Right lobe of liver (tissue), 6 donors: ENCODE data around the gene MUC4. TPM values are rescaled to one million over a fixed set of nuclear protein-coding genes. Genes with fewer than 3 reads are reported as not detected.

Experiments
- ATAC-seq, 4 donors: fragments of 200-7000 bp; cut with Tn5 transposase; one replicate each; pipeline ENCODE4 v1.9.1; 2020; ENCODE audit warnings: mild to moderate bottlenecking in 4 of 4, moderate library complexity in 4 of 4
- DNase-seq, 3 donors: peaks; one replicate each; pipeline ENCODE4 v3.0.0-alpha.2; 2020
- H3K27ac ChIP-seq, 3 donors: fragments of 200-600 bp; one replicate each; pipeline ENCODE4 v1.8.0; 2022
- H3K27me3 ChIP-seq, 2 donors: fragments of 200-600 bp; one replicate each; pipeline ENCODE4 v1.8.0; 2022
- H3K36me3 ChIP-seq, 4 donors: fragments of 200-600 bp; sonication (generic) in 1 of 4; one replicate each; pipeline versions ENCODE4 v1.5.1 to v1.8.0; 2017 to 2022; ENCODE audit warnings: control low read depth in 1 of 4
- H3K4me1 ChIP-seq, 4 donors: fragments of 200-600 bp; sonication (generic) in 1 of 4; one replicate each; pipeline versions ENCODE4 v1.5.1 to v1.8.0; 2017 to 2022; ENCODE audit warnings: control low read depth in 1 of 4
- H3K4me3 ChIP-seq, 3 donors: fragments of 200-600 bp; one replicate each; pipeline ENCODE4 v1.8.0; 2022
- H3K9me3 ChIP-seq, 4 donors: fragments of 200-600 bp; sonication (generic) in 1 of 4; one replicate each; pipeline versions ENCODE4 v1.5.1 to v1.8.0; 2017 to 2022; ENCODE audit warnings: control low read depth in 1 of 4
- POLR2A ChIP-seq: fragments of 450-650 bp; IDR thresholded peaks from one replicate; pipeline ENCODE4 v1.6.1; 2017; ENCODE audit warnings: antibody characterized with exemption, mild to moderate bottlenecking
- WGBS: methylation state at CpG from one replicate; pipeline ENCODE4 v1.1.6; 2018; ENCODE audit warnings: low coverage, low lambda C conversion rate; ENCODE audit not compliant: insufficient coverage; ENCODE audit errors: missing lambda C conversion rate; 5-methylcytosine and 5-hydroxymethylcytosine counted together
- intact Hi-C, 2 donors: fragments of 100-400 bp; cut with DNase I; formaldehyde crosslinking; loops; one replicate each; pipeline versions ENCODE4 v1.11.2 to v1.14.1; 2022
- total RNA-seq, 6 experiments: library from RNA; depleted of rRNA in 2 of 6; stranded (reverse); fragments of >200 nt in 2 of 6; fragmentation: NEBNext Ultra II Directional in 3 of 6; extraction: Animal tissue kit (Norgen Biotek cat#: 25700) in 3 of 6; gene quantifications; one replicate each; pipeline versions ENCODE4 v1.1.0 to v1.2.4, GENCODE V29; 2016 to 2023
- TF ChIP-seq, protein P1 (sequence below), 4 donors: fragments of 200-600 bp in 3 of 4; fragments of 450-650 bp in 1 of 4; IDR thresholded peaks; one replicate each; pipeline versions ENCODE4 v1.5.1 to v1.8.0; 2016 to 2022; ENCODE audit warnings: antibody characterized with exemption in 4 of 4, mild to moderate bottlenecking in 2 of 4
- donor health status: DM: no; HTN: yes; CAD: no.
- donor health status: DM: no; HTN: no; CAD: no.
- donor health status: DM: no; HTN: no; CAD: no.
- donor health status: DM: no; HTN: yes; CAD: no.
- donor health status: DM: no; HTN: yes; CAD: no.

The MUC4 gene
- total RNA-seq, 6 experiments from 2014 or later = 0.07 to 0.20 TPM; not detected in 4

- ATAC-seq = no peak
These were observed 103.7 kb downstream of the MUC4 start for GRCh38 chr3:195708061-195708460.

DNA sequence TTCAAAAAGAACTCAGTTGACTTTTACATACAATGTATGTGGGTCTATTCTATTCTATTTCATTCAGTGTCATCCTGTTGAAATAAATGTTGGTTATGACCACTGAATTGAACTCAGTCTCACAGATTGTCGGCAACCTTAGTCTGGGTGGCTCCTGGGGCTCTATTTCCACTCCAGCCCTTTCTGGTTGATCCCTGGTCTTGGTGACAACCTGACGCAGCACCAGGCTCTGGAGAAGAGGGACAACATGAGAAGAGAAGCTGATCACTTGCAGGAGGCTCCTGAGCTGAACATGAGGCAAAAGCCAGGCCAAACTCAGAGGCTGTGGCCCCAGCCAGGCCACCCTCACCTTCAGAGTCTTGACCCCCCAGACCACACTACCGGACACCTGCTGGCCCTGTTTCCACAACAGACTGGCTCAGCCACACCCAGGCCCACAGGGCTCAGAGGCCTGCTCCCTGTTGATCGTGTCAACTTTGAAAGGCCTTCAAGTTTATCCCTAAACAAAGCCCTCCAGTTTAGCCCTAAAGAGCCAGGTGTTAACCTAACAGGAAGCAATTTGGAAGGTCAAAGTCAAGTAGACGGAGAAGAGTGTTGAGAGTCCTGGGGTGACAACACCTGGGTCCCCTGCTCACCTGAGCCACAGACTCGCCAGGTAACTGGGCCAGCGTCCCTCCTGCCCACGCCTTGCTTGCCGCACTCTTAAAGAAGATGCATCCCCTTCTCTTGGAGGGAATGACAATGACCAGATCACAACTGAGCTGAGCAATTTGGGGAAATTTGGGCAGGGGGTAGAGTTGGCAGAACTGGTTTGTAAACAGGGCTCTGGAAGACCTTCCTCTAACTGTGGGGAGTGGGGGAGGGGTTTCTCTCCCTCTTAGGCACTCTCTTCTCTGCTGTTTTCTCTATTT is 106.4 kb downstream of the MUC4 start:
- no peak overlapping the region for H3K27ac ChIP-seq
- no peaks in the 10 kb centered on the region for H3K9me3 ChIP-seq
- peak; percentile 8 to 39 (median 20) for ATAC-seq
- WGBS = 82% methylated on average over 5 of the region's 9 CpGs
- intact Hi-C loops = no loop called here
- H3K36me3 ChIP-seq = peaks cover 0 to 8% (median 0%) of the 10 kb centered on the region in 4 donors
- no peak for DNase-seq
- no peaks in the 10 kb centered on the region for H3K27me3 ChIP-seq
- no peaks in the 10 kb centered on the region for H3K4me1 ChIP-seq
- no peak overlapping the region for H3K4me3 ChIP-seq
- TF ChIP-seq, protein P1, sequence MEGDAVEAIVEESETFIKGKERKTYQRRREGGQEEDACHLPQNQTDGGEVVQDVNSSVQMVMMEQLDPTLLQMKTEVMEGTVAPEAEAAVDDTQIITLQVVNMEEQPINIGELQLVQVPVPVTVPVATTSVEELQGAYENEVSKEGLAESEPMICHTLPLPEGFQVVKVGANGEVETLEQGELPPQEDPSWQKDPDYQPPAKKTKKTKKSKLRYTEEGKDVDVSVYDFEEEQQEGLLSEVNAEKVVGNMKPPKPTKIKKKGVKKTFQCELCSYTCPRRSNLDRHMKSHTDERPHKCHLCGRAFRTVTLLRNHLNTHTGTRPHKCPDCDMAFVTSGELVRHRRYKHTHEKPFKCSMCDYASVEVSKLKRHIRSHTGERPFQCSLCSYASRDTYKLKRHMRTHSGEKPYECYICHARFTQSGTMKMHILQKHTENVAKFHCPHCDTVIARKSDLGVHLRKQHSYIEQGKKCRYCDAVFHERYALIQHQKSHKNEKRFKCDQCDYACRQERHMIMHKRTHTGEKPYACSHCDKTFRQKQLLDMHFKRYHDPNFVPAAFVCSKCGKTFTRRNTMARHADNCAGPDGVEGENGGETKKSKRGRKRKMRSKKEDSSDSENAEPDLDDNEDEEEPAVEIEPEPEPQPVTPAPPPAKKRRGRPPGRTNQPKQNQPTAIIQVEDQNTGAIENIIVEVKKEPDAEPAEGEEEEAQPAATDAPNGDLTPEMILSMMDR (IDR thresholded peaks at IDR 0.05) = no peak
- TF ChIP-seq POLR2A = no peak

More at GRCh38 chr3:195708061-195708460, 103.7 kb downstream of the MUC4 start:
- Histone ChIP-seq H3K4me1 (no peaks in the 10 kb centered on the region), H3K27ac (no peak overlapping the region), H3K36me3 (peaks cover 0 to 18% (median 6%) of the 10 kb centered on the region in 4 donors), H3K27me3 (no peaks in the 10 kb centered on the region), H3K9me3 (no peaks in the 10 kb centered on the region), H3K4me3 (no peak overlapping the region)
- 81% methylated on average over 3 of the region's 6 CpGs for WGBS
- DNase-seq = peak in 1 of 3 donors; percentile 44
- intact Hi-C loops = no loop called here
- no peak for TF ChIP-seq POLR2A
- TF ChIP-seq, protein P1 (IDR thresholded peaks at IDR 0.05) = no peak

GRCh38 chr3:195704433-195704999 is 107.2 kb downstream of the MUC4 start:
- Histone ChIP-seq H3K27ac (no peak overlapping the region), H3K36me3 (peaks cover 0 to 3% (median 0%) of the 10 kb centered on the region in 4 donors), H3K4me1 (no peaks in the 10 kb centered on the region), H3K27me3 (no peaks in the 10 kb centered on the region), H3K9me3 (no peaks in the 10 kb centered on the region), H3K4me3 (no peak overlapping the region)
- no peak for DNase-seq
- intact Hi-C loops = no loop called here
- WGBS = 75% methylated on average over 9 of the region's 9 CpGs
- ATAC-seq = no peak
- TF ChIP-seq, protein P1 (IDR thresholded peaks at IDR 0.05) = no peak
- no peak for TF ChIP-seq POLR2A

- no peak overlapping the region for H3K4me3 ChIP-seq
- DNase-seq (no peak), ATAC-seq (no peak)
- no peaks in the 10 kb centered on the region for H3K4me1 ChIP-seq
- no peaks in the 10 kb centered on the region for H3K27me3 ChIP-seq
- peaks cover 0 to 2% (median 0%) of the 10 kb centered on the region in 4 donors for H3K36me3 ChIP-seq
- no peak for TF ChIP-seq POLR2A
- TF ChIP-seq, protein P1 (IDR thresholded peaks at IDR 0.05) = no peak
- H3K9me3 ChIP-seq = no peaks in the 10 kb centered on the region
- intact Hi-C loops = no loop called here
- 98% methylated on average over 5 of the region's 5 CpGs for WGBS
- no peak overlapping the region for H3K27ac ChIP-seq
These were observed 108.0 kb downstream of the MUC4 start for GRCh38 chr3:195703776-195704175.
